Measurements from ENCODE around the gene ANKS3. TPM values are rescaled to one million over a fixed set of nuclear protein-coding genes. Genes with fewer than 3 reads are reported as not detected.

The ANKS3 gene
- total RNA-seq, 1 experiment from 2014 or later: 25.5 TPM

DNA sequence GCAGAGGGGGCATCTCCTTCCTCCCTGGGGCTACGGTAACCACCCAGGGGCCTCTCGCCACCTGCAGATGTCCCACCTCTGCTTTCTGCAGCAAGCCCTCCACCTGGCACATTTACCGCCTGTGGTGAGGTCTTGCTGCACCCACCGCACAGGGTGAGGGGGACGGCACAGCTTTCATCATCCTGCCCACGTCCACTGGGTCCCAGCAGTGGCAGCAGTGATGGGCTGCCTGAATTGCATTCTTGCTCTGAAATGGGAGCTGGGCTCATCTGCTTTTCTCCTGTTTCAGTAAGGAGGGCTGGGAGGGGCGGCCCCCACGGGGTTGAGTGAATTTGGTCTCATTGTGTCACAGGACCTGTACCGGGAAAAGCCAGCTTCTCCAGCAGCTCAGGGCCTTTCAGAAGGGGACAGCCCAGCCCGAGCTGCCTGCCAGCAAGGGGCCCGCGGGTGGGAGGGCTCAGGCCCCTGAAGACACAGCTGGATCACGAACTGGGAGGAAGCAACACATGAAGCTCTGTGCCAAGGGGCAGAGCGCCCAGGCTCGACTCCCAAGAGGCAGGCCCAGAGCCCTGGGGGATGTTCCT lies 13.0 kb upstream of the ANKS3 start:
- no peaks in the 10 kb centered on the region for H3K79me2 ChIP-seq (ENCODE audit: insufficient read depth, low read length)
- no peak overlapping the region for H3K4me3 ChIP-seq (replicated peaks in 1 of 2; ENCODE audit: low read depth in 1 of 2, low read length in 2 of 2)
- no peaks in the 10 kb centered on the region for H4K20me1 ChIP-seq (ENCODE audit: insufficient read depth)
- no peaks in the 10 kb centered on the region for H3K4me1 ChIP-seq (ENCODE audit: control insufficient read depth in 1 of 2, insufficient read depth in 2 of 2, low read length in 2 of 2)
- H2AFZ ChIP-seq (ENCODE audit: low read depth, low read length, poor library complexity, severe bottlenecking): no peak overlapping the region
- no peak overlapping the region for H3K27ac ChIP-seq (ENCODE audit: low read depth, low read length)
- intact Hi-C loops (cut with micrococcal nuclease): no loop called here
- H3K27me3 ChIP-seq (ENCODE audit: insufficient read depth, low read length): no peaks in the 10 kb centered on the region
- no peak overlapping the region for H3K9ac ChIP-seq (ENCODE audit: low read length)
- no peaks in the 10 kb centered on the region for H3K9me3 ChIP-seq (ENCODE audit: control insufficient read depth in 1 of 2, insufficient read depth in 1 of 2, low read depth in 1 of 2, low read length in 2 of 2)
- peaks cover 0 to 3% of the 10 kb centered on the region in 2 experiments; a peak in 3 of 4 replicates for H3K36me3 ChIP-seq (ENCODE audit: control insufficient read depth in 1 of 2, insufficient read depth in 2 of 2, low read length in 2 of 2)
- no peaks in the 10 kb centered on the region for H3K9me2 ChIP-seq (ENCODE audit: insufficient read depth)
- BruUV-seq (replicated peaks): no TSS peak
- DNase-seq (ENCODE audit: low read depth, low spot score): no peak
- RAD21 ChIA-PET (ENCODE audit: low non-redundant PET in 1 of 2, low total read pairs in 2 of 2, uncharacterized antibody in 2 of 2, unreplicated experiment in 2 of 2): no interaction called here
- CTCF ChIA-PET: no interaction called here
- POLR2A ChIA-PET: interaction anchor here (1.3 kb wide), 1 partner anchor 13 kb away, joined by 3 read pairs; the partner anchor contains the start of genes ANKS3 and DNAAF8
- TF ChIP-seq CEBPB (IDR thresholded peaks at IDR 0.05; ENCODE audit: low read depth): no peak
- TF ChIP-seq EGR1 (IDR thresholded peaks at IDR 0.05; ENCODE audit: low read depth): no peak
- TF ChIP-seq TCF7L2 (IDR thresholded peaks at IDR 0.05; ENCODE audit: borderline replicate concordance, extremely low read depth, insufficient read depth, insufficient read length): no peak
- TF ChIP-seq SIN3A (IDR thresholded peaks at IDR 0.05; ENCODE audit: low read depth): no peak
- no peak for TF ChIP-seq YY1 (IDR thresholded peaks at IDR 0.05; ENCODE audit: extremely low read depth, insufficient replicate concordance, low read depth, low read length)
- no peak for TF ChIP-seq CBX3 (IDR thresholded peaks at IDR 0.05; ENCODE audit: low read depth)
- no peak for TF ChIP-seq FOSL1 (IDR thresholded peaks at IDR 0.05; ENCODE audit: low read depth)
- no peak for TF ChIP-seq SRF (IDR thresholded peaks at IDR 0.05; ENCODE audit: low read depth)
- TF ChIP-seq ZFX (IDR thresholded peaks at IDR 0.05): no peak
- TF ChIP-seq, protein P1, sequence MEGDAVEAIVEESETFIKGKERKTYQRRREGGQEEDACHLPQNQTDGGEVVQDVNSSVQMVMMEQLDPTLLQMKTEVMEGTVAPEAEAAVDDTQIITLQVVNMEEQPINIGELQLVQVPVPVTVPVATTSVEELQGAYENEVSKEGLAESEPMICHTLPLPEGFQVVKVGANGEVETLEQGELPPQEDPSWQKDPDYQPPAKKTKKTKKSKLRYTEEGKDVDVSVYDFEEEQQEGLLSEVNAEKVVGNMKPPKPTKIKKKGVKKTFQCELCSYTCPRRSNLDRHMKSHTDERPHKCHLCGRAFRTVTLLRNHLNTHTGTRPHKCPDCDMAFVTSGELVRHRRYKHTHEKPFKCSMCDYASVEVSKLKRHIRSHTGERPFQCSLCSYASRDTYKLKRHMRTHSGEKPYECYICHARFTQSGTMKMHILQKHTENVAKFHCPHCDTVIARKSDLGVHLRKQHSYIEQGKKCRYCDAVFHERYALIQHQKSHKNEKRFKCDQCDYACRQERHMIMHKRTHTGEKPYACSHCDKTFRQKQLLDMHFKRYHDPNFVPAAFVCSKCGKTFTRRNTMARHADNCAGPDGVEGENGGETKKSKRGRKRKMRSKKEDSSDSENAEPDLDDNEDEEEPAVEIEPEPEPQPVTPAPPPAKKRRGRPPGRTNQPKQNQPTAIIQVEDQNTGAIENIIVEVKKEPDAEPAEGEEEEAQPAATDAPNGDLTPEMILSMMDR (IDR thresholded peaks at IDR 0.05 in 2 of 3, conservative IDR thresholded peaks at IDR 0.05 in 1 of 3; ENCODE audit: borderline replicate concordance in 1 of 3, insufficient read depth in 1 of 3, low read depth in 2 of 3, low read length in 2 of 3): no peak
- TF ChIP-seq, protein P2, sequence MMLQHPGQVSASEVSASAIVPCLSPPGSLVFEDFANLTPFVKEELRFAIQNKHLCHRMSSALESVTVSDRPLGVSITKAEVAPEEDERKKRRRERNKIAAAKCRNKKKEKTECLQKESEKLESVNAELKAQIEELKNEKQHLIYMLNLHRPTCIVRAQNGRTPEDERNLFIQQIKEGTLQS (IDR thresholded peaks at IDR 0.05): no peak
- TF ChIP-seq, protein P3, sequence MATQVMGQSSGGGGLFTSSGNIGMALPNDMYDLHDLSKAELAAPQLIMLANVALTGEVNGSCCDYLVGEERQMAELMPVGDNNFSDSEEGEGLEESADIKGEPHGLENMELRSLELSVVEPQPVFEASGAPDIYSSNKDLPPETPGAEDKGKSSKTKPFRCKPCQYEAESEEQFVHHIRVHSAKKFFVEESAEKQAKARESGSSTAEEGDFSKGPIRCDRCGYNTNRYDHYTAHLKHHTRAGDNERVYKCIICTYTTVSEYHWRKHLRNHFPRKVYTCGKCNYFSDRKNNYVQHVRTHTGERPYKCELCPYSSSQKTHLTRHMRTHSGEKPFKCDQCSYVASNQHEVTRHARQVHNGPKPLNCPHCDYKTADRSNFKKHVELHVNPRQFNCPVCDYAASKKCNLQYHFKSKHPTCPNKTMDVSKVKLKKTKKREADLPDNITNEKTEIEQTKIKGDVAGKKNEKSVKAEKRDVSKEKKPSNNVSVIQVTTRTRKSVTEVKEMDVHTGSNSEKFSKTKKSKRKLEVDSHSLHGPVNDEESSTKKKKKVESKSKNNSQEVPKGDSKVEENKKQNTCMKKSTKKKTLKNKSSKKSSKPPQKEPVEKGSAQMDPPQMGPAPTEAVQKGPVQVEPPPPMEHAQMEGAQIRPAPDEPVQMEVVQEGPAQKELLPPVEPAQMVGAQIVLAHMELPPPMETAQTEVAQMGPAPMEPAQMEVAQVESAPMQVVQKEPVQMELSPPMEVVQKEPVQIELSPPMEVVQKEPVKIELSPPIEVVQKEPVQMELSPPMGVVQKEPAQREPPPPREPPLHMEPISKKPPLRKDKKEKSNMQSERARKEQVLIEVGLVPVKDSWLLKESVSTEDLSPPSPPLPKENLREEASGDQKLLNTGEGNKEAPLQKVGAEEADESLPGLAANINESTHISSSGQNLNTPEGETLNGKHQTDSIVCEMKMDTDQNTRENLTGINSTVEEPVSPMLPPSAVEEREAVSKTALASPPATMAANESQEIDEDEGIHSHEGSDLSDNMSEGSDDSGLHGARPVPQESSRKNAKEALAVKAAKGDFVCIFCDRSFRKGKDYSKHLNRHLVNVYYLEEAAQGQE (IDR thresholded peaks at IDR 0.05; ENCODE audit: low read depth): no peak
- no peak for TF ChIP-seq JUND (IDR thresholded peaks at IDR 0.05)
- no peak for TF ChIP-seq ZNF274 (IDR thresholded peaks at IDR 0.05; ENCODE audit: low read depth, low read length)
- no peak for TF ChIP-seq RAD21 (IDR thresholded peaks at IDR 0.05; ENCODE audit: low read depth)
- TF ChIP-seq, protein P4, sequence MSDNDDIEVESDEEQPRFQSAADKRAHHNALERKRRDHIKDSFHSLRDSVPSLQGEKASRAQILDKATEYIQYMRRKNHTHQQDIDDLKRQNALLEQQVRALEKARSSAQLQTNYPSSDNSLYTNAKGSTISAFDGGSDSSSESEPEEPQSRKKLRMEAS (IDR thresholded peaks at IDR 0.05): no peak
- TF ChIP-seq EZH2phosphoT487 (IDR thresholded peaks at IDR 0.05; ENCODE audit: borderline replicate concordance): no peak
- no peak for TF ChIP-seq ELF1 (IDR thresholded peaks at IDR 0.05; ENCODE audit: borderline replicate concordance, low read depth)
- H3K4me2 ChIP-seq (ENCODE audit: low read length): no peak overlapping the region
- no peak for ATAC-seq
